Measurements from ENCODE around the gene PLD5.
"Not testable (repeated sequence)": the region's sequence is repeated elsewhere in the genome, so short reads cannot be mapped to it uniquely, and the experiment has no call there.

Gene PLD5

DNA sequence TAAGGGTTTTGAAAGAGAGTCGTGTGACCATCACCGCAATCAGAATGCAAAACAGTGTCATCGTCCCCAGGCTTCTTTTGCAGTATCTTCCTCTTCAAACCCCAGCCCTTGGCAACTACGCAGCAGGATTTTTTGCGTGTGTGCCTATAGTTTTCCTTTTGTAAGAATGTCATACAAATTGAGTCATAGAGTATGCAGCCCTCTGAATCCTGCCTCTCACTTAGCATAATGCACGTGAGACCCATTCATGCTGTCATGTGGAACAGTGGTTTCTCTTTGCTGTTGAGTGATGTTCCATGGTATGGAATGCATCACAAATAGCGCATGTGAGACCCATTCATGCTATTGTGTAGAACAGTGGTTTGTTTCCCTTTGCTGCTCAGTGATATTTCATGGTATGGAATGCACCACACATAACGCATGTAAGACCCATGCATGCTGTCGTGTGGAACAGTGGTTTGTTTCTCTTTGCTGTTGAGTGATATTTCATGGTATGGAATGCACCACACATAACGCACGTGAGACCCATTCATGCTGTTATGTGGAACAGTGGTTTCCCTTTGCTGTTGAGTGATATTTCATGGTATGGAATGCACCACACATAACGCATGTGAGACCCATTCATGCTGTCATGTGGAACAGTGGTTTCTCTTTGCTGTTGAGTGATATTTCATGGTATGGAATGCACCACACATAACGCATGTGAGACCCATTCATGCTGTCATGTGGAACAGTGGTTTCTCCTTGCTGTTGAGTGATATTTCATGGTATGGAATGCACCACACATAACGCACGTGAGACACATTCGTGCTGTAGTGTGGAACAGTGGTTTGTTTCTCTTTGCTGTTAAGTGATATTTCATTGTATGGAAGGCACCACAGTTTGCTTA, 299.4 kb downstream of the PLD5 start:
- ATAC-seq, H3K27ac Mint-ChIP-seq, H3K4me3 Mint-ChIP-seq, DNase-seq, H3K9me3 Mint-ChIP-seq, H3K4me1 Mint-ChIP-seq, H3K27me3 Mint-ChIP-seq: not testable (repeated sequence)

DNA sequence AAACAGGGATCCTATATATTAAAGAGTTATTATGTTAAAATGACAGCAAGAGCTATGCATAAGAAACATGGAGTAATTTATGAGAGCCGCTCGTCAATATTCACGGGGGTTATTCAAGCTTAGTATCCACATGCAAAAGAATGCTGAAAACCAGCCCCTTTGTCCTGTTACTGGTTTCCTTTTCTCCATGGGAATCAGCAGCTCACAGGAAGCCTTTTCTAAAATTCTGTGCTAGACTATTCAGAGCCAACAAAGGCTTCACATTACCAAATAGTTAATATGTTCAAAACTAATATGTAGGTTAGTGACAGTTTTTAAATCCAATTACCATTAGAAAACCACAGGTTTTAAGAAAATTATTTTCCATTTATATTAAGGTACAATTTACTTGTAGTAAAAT, 300.0 kb downstream of the PLD5 start:
- Mint-ChIP-seq H3K27me3 (no peaks in the 10 kb centered on the region), H3K27ac (no peak overlapping the region), H3K9me3 (no peaks in the 10 kb centered on the region), H3K4me1 (no peaks in the 10 kb centered on the region), H3K4me3 (no peak overlapping the region)
- ATAC-seq (no peak), DNase-seq (no peak)

DNA sequence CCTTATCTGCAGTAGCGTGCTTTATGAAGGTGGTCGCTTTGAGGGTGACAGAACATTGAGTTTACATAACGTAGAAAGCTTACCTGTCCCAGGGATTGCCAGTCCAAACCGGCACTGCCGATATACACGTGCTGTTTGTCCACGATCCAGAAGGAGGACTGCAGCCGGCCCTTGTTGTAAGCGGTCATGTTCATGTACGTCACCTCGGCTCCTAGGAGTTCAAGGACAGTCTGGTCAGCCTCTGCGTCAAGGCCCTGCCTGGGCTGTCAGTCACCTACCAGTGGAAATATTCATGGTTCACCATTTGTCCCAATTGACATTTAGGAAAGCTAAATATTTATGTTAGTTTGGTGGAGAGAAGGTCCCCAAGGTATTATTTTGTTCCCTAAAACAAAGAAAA, 304.6 kb downstream of the PLD5 start:
- Mint-ChIP-seq H3K27ac (no peak overlapping the region), H3K9me3 (peaks cover 5 to 6% of the 10 kb centered on the region in 2 donors), H3K4me3 (no peak overlapping the region), H3K27me3 (no peaks in the 10 kb centered on the region), H3K4me1 (no peaks in the 10 kb centered on the region)
- DNase-seq = no peak
- no peak for ATAC-seq

DNA sequence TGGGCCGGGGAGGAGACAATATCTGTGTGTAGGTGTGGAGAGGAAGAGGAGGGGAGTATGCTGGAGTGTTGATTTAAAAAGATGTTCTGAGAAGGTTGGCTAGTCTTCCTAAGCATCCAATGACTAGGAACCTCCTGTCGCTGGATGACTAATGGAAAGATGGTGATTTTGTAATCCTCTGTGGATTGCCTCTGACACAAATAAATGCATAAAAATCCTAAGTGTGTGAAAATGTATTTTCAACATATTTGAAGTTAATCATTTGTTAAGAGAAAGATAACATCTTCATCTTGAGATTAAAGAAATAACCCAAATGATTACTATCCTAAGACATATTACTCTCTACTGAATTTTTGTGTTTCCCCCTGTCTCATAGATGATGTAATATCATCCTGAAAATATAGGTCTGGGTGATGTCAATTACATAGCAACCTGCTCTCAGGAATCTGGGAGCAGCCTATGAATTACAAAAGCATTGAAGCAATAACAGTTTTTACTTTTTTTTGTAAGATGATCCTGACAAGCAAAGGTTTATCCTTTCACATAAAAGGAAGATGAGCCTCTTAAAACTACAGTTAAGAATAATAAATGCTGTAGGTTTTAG, 305.1 kb downstream of the PLD5 start:
- ATAC-seq (no peak), DNase-seq (no peak)
- H3K27ac Mint-ChIP-seq = no peak overlapping the region
- no peaks in the 10 kb centered on the region for H3K4me1 Mint-ChIP-seq
- H3K4me3 Mint-ChIP-seq = no peak overlapping the region
- peaks cover 5 to 6% of the 10 kb centered on the region in 2 donors for H3K9me3 Mint-ChIP-seq
- no peaks in the 10 kb centered on the region for H3K27me3 Mint-ChIP-seq

DNA sequence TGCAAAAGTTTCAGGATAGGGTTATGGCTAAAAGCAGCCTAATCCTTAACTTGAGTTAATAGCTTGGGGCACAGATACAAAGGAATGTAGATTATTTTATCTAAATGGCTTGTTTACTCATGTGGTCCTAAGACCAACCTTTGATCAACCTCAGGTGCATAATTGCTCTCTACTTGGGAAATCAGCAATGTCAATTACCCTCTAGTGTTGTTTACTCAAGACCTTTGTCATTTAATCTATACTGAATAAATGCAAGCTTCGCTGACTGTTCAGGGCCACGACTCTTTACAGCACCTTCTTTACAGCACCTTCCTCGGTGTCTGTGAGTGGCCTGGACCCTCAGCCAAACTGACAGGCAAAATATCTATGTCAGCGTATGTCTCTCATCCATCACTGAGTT, 308.1 kb downstream of the PLD5 start:
- H3K4me1 Mint-ChIP-seq = no peaks in the 10 kb centered on the region

DNA sequence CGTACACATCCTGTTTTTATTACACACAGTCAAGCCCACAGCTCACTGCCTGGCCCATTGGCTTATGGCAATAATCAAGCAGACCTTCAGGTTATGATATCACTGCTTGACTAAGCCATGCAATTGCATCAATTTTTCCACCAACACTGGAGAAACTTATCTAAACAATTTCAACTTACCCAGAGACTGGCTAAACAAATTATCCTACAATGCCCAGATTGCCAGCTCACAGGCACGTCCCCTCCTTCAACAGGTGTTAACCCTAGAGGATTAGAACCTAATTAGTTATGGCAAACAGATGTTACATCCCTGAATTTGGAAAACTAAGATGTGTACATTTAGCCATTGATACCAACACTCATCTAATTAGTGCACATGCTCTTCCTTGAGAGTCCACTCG, 310.0 kb downstream of the PLD5 start:
- H3K4me1 Mint-ChIP-seq, DNase-seq, H3K4me3 Mint-ChIP-seq, H3K9me3 Mint-ChIP-seq, H3K27ac Mint-ChIP-seq, ATAC-seq: not testable (repeated sequence)
- H3K27me3 Mint-ChIP-seq = peaks cover 17% of the 10 kb centered on the region

More for the DNA sequence above, 308.1 kb downstream of the PLD5 start:
- H3K9me3 Mint-ChIP-seq = peaks cover 5 to 6% of the 10 kb centered on the region in 2 donors
- H3K4me3 Mint-ChIP-seq = no peak overlapping the region
- no peak for ATAC-seq
- H3K27me3 Mint-ChIP-seq = peaks cover 8% of the 10 kb centered on the region
- H3K27ac Mint-ChIP-seq = no peak overlapping the region
- DNase-seq = no peak

DNA sequence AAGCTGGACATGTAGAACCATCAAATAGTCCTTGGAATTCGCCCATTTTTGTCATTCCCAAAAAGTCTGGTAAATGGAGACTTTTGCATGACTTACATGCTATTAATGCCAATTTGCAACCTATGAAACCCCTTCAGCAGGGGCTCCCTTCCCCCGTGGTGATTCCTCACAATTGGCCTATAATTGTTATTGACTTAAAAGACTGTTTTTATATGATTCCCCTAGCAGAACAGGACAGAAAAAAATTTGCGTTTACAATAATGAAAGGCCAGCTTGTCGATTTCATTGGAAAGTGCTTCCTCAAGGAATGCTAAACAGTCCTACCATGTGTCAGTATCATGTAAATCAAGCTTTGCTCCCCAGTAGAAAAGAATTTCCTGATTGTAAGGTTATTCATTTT, 311.5 kb downstream of the PLD5 start:
- not testable (repeated sequence) for H3K27ac Mint-ChIP-seq

DNA sequence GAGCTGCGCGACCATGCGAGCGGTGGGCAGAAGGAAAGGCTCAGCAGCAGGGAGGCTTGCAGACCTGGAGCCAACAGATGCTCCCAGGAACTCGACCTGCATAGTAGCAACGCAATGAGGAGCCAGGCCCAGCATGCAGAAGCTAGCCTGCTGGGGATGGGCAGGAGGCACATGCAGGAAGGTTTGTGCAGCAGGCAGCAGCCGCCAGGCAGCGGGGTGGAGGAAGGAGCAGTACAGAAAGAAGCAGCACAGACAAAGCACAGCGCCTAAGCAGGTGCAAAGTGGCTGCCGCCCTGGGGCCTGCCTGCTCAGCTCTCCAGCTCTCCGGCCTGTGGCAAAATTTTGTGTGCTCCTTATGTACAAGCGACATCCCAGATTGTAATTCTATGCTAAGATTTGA, 312.1 kb downstream of the PLD5 start:
- no peak for DNase-seq
- H3K27me3 Mint-ChIP-seq = peaks cover 17% of the 10 kb centered on the region
- ATAC-seq = no peak
- H3K4me1 Mint-ChIP-seq = no peaks in the 10 kb centered on the region
- H3K9me3 Mint-ChIP-seq = peaks cover 5 to 6% of the 10 kb centered on the region in 2 donors
- no peak overlapping the region for H3K27ac Mint-ChIP-seq
- H3K4me3 Mint-ChIP-seq = no peak overlapping the region

More for the DNA sequence above, 311.5 kb downstream of the PLD5 start:
- not testable (repeated sequence) for DNase-seq, H3K4me3 Mint-ChIP-seq, H3K9me3 Mint-ChIP-seq, H3K4me1 Mint-ChIP-seq, ATAC-seq
- peaks cover 17% of the 10 kb centered on the region for H3K27me3 Mint-ChIP-seq

DNA sequence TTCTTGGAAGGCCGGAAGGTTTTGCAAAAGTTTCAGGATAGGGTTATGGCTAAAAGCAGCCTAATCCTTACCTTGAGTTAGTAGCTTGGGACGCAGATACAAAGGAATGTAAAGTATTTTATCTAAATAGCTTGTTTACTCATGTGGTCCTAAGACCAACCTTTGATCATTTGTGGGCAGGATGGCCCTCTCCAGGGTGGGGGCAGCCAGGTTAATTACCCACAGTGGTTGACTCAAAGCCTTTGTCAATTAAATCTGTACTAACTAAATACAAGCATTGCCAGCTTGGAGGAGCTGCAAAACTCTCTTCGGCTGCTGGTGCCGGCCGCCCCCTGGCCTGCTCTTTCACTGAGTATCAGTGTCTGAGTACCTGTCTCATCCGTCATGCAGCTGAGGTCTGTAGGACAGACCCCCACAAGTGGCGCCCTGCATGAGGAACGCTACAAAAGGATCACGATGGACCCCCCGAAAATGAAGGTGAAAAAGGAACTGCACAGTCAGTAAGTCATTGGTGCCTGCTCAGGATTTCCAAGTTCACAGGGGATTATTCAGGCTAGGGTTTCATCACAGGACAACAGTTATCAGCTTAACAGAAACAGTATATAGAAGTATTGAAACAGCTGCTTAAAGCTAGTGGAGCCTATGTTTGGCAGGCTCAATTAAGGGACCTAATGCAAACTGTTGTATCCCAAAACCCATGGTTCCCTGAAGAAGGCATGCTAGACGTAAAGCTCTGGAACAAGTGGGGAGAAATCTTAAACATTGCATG, 313.1 kb downstream of the PLD5 start:
- no peak for ATAC-seq
- H3K9me3 Mint-ChIP-seq = peaks cover 5 to 6% of the 10 kb centered on the region in 2 donors
- no peak for DNase-seq
- H3K27me3 Mint-ChIP-seq = peaks cover 17% of the 10 kb centered on the region
- H3K4me3 Mint-ChIP-seq = no peak overlapping the region
- H3K4me1 Mint-ChIP-seq = no peaks in the 10 kb centered on the region
- no peak overlapping the region for H3K27ac Mint-ChIP-seq

DNA sequence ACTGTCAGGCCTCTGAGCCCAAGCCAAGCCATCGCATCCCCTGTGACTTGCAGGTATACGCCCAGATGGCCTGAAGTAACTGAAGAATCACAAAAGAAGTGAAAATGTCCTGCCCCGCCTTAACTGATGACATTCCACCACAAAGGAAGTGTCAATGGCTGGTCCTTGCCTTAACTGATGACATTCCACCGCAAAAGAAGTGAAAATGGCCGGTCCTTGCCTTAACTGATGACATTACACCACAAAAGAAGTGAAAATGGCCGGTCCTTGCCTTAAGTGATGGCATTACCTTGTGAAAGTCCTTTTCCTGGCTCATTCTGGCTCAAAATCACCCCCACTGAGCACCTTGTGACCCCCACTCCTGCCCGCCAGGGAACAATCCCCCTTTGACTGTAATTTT, 314.2 kb downstream of the PLD5 start:
- ATAC-seq, DNase-seq, H3K9me3 Mint-ChIP-seq, H3K4me1 Mint-ChIP-seq, H3K27ac Mint-ChIP-seq, H3K4me3 Mint-ChIP-seq: not testable (repeated sequence)
- H3K27me3 Mint-ChIP-seq = peaks cover 17% of the 10 kb centered on the region

DNA sequence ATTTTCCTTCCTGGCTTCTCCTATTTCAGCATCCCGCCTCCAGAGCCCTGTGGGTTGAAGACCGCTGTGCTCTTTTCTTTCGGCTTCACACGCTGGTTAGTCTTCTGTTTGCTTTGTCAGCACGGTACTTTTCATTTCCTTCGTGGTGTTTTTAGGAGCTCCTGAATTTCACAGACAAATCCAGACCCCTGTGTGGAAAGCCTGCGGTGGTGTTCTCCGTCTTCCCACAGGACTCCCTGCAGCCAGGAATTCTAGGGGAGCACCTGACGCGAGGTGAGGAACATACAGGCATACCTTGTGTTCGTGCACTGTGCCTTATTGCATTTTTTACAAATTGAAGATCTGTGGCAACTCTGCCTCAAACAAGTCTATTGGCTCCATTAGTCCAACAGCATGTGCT, 315.4 kb downstream of the PLD5 start:
- no peak overlapping the region for H3K27ac Mint-ChIP-seq
- H3K4me3 Mint-ChIP-seq = no peak overlapping the region
- no peaks in the 10 kb centered on the region for H3K9me3 Mint-ChIP-seq
- H3K27me3 Mint-ChIP-seq = peaks cover 17% of the 10 kb centered on the region
- no peak for ATAC-seq
- no peaks in the 10 kb centered on the region for H3K4me1 Mint-ChIP-seq
- no peak for DNase-seq

DNA sequence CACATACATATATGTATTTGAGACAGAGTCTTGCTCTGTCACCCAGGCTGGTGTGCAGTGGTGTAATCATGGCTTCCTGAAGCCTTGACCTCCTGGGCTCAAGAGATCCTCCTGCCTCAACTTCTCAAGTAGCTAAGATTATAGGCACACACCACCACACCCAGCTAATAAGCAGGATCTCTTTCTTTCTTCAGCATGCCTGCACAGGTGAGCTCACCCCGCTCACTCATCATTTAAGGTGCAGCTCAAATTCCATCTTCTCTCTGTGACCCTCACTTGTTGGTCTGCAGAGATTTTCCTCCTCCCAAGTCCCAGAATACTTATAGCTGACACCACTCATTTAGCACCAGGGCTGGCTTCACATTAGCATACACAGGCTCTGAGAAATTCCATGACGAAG, 316.5 kb downstream of the PLD5 start:
- Mint-ChIP-seq H3K27ac (no peak overlapping the region), H3K4me3 (no peak overlapping the region), H3K27me3 (peaks cover 17% of the 10 kb centered on the region), H3K4me1 (no peaks in the 10 kb centered on the region), H3K9me3 (no peaks in the 10 kb centered on the region)
- DNase-seq (no peak), ATAC-seq (no peak)

DNA sequence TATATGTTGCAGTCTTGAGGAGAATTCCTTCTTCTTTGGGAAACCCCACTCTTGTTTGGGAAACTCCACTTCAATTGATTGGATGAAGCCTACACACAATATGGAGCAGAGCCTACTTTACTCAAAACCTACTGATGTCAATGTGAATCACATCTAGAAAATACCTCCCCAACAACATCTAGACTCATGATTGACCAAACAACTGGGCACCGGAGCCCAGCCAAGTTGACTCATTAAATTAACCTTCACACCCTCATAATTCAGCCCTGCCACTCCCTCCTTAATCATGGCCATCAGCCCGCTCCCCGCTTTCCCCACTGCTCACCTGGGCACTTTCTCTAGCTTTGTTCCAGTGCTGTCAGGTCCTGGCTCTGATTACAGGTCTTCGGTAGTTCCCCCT, 317.5 kb downstream of the PLD5 start:
- no peaks in the 10 kb centered on the region for H3K4me1 Mint-ChIP-seq
- H3K9me3 Mint-ChIP-seq = no peaks in the 10 kb centered on the region
- H3K27me3 Mint-ChIP-seq = peaks cover 9% of the 10 kb centered on the region
- H3K4me3 Mint-ChIP-seq = no peak overlapping the region
- no peak for DNase-seq
- no peak for ATAC-seq
- no peak overlapping the region for H3K27ac Mint-ChIP-seq

DNA sequence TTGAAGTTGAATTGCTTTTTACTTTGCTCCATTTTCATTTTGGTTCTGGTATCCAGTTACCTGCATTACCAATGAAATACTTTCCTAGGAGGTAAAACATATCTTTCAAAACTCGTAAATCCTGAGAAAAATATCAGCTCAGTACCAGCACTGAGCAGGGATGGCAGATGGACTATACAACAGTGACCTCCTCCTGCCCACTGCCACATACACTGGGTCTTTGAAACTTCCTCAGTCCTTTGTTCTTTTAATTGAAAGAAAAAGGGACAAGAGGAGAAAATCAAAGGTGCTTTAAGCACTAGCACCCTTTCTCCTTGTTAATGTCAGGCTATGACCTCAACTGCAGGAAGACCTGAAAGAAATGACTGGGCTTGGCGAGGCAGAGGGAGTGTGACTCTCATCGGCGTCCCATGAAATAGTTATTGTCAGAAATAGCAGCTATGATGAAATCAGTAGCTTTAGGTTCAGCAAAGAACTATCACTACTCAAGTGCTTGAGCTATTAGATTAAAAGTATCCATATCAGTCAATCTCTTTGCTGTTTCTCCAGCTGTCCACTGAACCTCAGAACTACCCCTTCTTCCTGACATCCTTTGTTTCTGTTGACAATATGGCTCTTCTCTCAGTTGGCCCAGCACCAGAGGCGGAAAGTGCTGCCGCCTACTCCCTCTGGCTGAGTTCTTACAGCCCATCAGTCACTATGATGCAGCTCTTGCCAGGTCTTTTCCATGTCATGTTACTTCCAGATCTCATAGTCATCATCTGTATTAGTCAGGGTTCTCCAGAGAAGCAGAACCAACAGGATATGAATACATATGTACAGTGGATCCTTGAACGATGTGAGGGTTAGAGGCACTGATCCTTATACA, 318.6 kb downstream of the PLD5 start:
- Mint-ChIP-seq H3K9me3 (no peaks in the 10 kb centered on the region), H3K27me3 (peaks cover 7% of the 10 kb centered on the region), H3K27ac (no peak overlapping the region), H3K4me1 (no peaks in the 10 kb centered on the region), H3K4me3 (no peak overlapping the region)
- DNase-seq = no peak
- no peak for ATAC-seq

DNA sequence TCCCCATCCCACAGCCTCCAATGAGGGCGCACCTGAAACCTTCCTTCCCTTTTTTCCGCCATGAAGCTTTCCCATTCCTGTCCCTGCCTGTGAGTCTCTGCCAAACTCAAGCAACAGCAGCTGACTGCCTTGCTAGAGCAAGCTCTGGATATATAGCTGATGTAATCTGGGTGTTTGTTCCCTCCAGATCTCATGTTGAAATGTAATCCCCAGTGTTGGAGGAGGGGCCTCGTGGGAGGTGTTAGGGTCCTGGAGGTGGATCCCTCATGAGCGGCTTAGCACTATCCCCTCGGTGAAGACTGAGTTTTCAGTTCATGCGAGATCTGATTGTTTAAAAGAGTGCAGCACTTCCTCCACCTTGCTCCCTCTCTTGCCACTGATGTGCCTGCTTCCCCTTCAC, 321.2 kb downstream of the PLD5 start:
- no peak overlapping the region for H3K27ac Mint-ChIP-seq
- H3K4me1 Mint-ChIP-seq = no peaks in the 10 kb centered on the region
- H3K9me3 Mint-ChIP-seq = no peaks in the 10 kb centered on the region
- DNase-seq (no peak), ATAC-seq (no peak)
- H3K27me3 Mint-ChIP-seq = no peaks in the 10 kb centered on the region
- H3K4me3 Mint-ChIP-seq = no peak overlapping the region
